DMS53 (cell line): Measurements from ENCODE around the gene ADD1.

Source experiments
- DNase-seq: peaks from one replicate; lab custom pipeline; 2025; lab: John Stamatoyannopoulos, UW

Gene ADD1

DNA sequence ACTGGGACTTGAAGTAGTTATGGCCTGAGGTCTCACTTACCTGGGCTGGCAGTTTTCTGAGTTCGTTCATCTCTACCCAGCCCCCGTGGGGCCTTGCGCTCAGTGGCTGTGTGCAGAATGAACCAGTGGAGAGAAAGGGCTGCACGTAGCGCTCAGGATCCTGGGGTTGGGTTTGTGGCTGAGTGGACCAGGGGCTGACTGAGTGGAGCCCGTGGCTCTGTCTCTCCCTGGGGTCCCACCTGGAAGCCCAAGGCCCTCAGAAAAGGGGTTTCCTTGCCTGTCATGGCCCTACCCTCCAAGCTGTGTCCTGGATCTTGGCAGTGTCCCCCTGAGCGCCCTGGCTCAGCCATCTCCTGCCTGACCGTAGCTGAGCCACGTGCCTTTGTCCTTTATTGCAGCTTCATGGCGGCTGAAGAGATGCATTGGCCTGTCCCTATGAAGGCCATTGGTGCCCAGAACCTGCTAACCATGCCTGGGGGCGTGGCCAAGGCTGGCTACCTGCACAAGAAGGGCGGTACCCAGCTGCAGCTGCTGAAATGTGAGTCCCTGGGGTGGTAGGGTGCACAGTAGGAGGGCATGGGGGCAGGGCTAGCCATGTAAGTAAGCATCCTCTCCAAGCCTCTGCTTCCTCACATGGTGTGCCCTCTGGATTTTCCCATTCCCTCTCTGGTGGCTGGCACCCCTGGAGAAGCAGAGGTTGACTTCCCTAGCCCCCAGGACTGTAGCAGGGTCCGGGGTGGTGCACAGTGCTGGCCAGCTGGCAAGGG is 23.2 kb upstream of the ADD1 start:
- no peak for DNase-seq

- no peak for DNase-seq
Observed at GRCh38 chr4:2822461-2823300, 21.0 kb upstream of the ADD1 start.

GRCh38 chr4:2823301-2823670 is 20.4 kb upstream of the ADD1 start:
- no peak for DNase-seq

DNA sequence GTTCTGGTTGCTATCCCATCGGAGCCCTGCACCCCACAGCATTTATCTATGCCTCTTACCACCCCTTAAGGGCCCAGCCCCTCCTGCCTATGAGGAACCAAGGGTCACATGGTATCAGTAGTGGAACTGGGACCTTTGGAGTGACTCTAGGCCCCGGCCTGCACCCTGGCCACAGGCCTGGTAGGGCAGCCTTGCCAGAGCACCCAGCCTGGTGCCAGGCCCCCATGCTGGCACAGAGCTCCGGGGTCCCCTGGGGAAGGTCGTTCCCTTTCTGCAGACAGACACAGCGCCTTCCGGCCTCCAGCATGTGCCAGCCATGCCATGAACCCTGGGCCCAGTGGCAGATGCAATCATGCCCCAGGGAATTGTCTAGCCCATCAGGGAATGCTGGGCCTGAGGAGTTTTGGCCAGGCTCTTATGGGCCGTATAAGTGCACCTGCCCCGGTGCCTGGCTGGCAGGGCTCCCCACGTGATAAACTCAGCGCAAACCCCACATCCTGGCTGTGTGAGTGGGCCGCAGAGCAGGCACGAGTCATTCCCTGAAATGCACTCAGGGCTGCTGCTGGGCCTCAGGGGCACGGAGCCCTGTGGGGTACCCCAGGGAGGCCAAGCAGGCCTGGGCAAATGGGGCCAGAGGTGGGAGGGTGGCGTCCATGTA is 19.8 kb upstream of the ADD1 start:
- DNase-seq, result no peak

- DNase-seq, result no peak
Observed at GRCh38 chr4:2824329-2824835, 19.3 kb upstream of the ADD1 start.

DNA sequence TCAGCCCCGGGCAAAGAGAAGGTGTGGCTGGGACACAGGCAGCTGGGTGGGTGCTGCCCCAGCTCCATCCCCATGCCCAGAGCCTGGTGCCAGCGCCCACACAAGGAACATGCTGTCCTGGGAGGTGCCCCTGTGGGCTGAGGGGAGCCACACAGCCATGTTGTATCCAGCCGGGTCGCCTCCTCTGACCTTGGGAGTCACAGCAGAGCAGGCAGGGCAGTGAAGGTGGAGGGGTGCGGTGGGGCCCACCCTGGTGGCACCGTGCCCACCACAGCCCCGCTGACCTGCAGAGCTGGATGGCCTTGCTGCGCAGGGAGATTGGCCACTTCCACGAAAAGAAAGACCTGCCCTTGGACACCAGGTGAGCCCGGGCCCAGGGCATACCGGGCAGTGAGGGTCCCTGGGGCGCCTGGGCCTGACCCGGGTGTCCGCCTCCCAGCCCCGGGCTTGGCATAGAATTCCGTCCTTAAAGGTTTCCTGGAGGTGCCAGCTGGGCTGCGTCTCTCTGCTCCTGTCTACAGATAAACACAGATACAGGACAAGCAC is 18.7 kb upstream of the ADD1 start:
- no peak for DNase-seq

GRCh38 chr4:2825740-2826139 is 17.9 kb upstream of the ADD1 start:
- DNase-seq, result no peak

GRCh38 chr4:2827071-2827873 is 16.4 kb upstream of the ADD1 start:
- no peak for DNase-seq

GRCh38 chr4:2827874-2828751 is 15.5 kb upstream of the ADD1 start:
- no peak for DNase-seq

- no peak for DNase-seq
Observed at GRCh38 chr4:2828758-2829181, 14.9 kb upstream of the ADD1 start.

DNA sequence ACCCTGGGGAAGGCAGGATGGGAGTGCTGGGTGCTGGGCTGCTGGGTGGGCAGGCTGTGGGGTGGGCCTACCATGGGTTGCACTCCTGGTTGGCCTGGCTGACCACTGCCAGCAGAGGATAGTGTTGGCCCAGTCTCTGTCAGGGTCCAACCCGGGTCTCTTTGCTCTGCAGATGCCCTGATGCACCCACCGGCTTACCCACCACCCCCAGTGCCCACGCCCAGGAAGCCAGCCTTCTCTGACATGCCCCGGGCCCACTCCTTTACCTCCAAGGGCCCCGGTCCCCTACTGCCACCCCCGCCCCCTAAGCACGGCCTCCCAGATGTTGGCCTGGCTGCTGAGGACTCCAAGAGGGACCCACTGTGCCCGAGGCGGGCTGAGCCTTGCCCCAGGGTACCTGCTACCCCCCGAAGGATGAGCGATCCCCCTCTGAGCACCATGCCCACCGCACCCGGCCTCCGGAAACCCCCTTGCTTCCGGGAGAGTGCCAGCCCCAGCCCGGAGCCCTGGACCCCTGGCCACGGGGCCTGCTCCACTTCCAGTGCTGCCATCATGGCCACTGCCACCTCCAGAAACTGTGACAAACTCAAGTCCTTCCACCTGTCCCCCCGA is 14.2 kb upstream of the ADD1 start:
- DNase-seq, result no peak

GRCh38 chr4:2829933-2830451 is 13.7 kb upstream of the ADD1 start:
- DNase-seq, result no peak

DNA sequence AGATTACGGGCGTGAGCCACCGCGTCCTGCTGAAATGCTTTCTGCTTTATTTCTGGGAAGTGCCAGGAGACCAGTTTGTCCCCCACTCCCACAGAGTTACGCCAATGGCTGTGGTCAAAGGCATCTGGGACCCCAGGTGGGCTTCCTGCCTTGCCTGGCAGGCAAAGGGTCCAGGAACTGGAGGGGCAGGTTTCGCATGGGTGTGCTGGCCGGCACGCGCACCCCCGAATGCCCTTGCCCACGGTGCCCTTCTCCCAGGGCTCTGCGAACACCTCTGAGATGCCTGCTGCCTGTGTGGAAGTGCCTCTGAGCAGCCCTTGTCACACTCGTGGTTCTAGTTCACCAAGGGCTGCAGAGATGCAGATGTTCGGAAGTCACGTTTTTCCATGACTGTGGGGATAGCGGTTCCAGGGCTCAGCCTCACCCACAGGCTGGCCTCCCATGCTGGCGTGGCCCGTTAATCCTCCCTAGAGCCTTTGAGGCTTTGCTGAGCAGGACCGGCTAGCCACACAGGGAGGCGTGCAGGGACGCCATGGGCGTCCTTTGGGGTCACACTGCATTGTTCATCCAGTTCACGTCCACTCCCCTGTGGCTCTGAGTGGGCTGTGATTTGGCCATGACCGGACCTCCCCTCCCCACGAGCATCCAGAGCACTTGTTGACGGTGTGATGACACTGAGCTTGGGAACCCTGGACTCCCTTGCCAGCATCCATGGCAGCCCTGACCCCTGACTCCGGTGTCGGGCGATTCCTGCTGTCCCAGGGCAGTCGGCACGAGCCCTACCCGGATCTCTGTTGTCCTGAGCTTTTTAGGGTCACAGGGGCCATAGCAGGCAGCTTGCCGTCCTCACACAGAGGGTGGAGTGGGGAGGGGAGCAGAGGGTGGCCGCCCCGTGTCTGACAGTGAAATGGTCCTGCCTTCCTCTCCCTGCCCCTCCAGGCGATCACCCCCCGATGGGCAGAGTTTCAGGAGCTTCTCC is 12.7 kb upstream of the ADD1 start:
- DNase-seq, result no peak

GRCh38 chr4:2831611-2832308 is 11.9 kb upstream of the ADD1 start:
- DNase-seq, result no peak

- DNase-seq, result no peak
Observed at GRCh38 chr4:2832309-2832980, 11.2 kb upstream of the ADD1 start.

DNA sequence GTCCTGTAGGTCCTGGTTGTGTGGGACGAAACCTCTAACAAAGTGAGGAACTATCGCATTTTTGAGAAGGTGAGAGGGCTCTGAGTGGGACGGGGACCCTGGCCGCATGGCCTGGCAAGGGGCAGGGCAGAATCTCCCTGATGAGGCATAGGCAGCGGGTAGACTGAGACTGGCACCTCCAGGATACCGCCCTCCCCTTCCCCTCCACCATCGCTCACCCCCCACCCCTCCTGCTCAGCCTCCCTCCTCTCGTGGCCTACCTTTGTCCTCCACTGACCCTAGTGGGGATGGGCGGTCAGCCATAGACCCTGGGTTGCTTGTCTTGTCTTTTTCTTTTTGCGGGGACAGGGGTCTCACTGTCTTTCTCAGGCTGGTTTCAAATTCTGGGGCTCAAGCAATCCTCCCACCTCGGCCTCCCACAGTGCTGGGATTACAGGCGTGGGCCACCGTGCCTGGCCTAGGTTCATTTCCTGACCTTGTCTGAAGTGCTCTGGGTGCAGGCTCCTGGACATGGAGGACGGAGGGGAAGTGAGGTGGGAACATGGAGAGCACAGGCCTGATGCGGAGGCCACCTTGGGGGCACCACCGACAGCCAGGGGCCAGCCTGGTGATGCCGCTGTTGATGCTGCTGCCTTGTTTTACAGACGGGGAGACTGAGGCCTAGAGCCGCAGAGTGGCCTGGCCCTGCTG is 10.5 kb upstream of the ADD1 start:
- no peak for DNase-seq

- DNase-seq, result no peak
Observed at GRCh38 chr4:2833671-2834000, 10.0 kb upstream of the ADD1 start.
